T1000 (cell line): ENCODE data around the gene PRKAG1.

ENCODE experiments used
- DNase-seq: peaks from one replicate; lab custom pipeline; 2025; ENCODE audit warnings: mixed read lengths; lab: John Stamatoyannopoulos, UW

PRKAG1 gene

DNA sequence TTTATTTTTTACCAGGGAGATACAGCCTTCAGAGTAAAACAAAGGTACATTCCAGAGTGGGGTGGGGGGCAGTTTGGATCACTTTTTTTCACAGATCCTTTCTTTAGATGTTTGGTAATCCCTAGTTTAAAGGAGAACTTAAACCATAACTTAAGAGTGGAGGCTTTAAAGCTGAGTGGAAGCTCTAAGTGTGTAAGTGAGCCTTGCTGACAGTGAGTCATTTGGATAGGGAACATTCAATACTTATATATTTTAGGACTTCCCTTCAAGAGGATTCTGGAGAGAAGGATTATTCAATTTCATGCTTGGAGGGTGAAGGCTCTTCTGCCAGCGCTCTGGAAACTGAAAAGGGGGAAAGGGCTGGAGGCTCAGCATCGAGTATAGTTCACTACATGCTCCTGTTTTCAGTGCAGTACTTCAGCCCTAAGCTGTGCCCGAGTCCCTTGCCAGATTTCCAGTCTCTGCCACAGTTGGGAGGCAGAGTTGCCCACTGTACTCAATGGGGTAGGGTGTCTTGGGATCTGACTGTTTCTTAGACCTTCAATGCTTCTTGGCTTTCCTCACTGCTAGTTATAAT, 8.4 kb downstream of the PRKAG1 start:
- no peak for DNase-seq

GRCh38 chr12:49008943-49009342, 9.6 kb downstream of the PRKAG1 start:
- no peak for DNase-seq

GRCh38 chr12:49000346-49000745, 18.2 kb downstream of the PRKAG1 start:
- no peak for DNase-seq

DNA sequence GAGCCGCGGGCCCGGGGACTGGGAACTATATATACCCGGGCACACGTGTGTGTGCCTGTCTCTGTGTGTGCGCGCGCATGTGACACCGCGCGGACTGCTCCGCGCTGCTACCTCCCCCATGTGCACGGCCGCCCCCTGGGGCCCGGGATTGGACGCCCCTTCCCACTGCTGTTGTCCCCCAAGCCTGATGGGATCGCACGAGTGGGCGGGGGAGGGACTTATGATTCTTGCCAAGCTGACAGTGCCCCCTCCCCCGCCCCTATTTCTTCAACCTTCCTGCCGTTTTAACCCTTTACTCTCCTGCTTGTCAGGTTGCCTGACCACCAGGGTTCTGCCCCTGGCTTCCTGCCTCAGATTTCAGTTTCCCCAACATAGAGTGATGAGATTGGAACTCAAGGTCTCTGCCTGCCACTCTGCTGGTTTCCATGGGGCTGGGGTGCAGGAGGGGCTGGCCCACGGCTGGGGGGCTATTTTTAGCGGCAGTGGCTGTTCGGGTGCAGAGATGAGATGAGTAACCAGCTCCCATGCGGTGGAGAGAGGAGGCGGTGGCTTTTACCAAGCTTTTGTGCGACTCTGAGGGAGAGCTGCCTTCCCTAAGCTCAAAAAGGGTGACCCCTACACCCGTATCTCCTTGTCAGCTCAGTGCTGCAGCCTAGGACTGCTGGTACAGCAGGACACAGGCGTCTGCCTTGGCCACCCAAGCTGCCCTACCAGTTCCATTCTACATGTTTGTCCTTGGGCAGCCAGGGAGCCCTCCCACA, 19.0 kb downstream of the PRKAG1 start, which contains the start of gene DDN:
TSS of gene DDN (minus strand) at position 5 of the 761 bp plus-strand sequence. CDS start 88 bp downstream, outside the sequence.
- no peak for DNase-seq

- DNase-seq: no peak
These were observed 19.9 kb downstream of the PRKAG1 start for GRCh38 chr12:48998497-48999353.

DNA sequence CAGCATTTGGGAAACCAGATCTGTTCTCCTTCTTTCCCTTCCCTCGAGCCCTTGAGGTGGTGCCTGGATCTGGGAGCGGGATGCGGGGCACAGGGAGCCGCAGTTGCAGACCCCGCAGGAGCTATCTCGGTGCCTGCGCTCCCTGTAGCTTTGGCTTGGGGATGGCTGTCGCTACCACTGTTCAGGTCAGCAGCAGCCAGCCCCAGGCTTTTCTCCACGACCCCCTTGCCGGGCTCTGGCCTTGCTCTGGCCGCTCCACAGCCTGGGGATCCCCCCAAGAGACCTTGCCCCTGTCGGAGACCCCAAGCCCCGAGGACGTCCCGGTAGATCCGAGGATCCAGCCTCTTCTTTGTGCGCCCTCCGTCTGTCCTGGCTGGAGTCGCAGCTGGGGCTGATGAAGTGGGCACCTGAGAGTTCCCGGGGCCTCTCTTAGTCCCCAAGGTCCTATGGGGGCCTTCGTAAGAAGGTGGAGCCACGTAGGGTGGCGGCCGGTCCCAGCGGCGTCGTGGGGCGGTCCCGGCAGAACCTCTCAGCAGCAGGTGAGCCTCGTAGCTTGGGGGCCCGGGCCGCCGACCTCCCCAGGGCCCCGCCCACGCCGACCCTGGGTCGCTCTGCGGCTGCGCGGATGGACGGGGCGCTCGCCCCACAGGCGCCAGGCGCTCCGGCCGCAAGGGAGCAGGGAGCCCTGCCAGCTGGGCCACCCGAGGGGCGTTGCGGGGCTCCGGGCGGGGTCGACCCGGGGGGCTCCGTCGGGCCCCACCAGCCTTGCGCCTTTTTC, 20.7 kb downstream of the PRKAG1 start:
- no peak for DNase-seq

DNA sequence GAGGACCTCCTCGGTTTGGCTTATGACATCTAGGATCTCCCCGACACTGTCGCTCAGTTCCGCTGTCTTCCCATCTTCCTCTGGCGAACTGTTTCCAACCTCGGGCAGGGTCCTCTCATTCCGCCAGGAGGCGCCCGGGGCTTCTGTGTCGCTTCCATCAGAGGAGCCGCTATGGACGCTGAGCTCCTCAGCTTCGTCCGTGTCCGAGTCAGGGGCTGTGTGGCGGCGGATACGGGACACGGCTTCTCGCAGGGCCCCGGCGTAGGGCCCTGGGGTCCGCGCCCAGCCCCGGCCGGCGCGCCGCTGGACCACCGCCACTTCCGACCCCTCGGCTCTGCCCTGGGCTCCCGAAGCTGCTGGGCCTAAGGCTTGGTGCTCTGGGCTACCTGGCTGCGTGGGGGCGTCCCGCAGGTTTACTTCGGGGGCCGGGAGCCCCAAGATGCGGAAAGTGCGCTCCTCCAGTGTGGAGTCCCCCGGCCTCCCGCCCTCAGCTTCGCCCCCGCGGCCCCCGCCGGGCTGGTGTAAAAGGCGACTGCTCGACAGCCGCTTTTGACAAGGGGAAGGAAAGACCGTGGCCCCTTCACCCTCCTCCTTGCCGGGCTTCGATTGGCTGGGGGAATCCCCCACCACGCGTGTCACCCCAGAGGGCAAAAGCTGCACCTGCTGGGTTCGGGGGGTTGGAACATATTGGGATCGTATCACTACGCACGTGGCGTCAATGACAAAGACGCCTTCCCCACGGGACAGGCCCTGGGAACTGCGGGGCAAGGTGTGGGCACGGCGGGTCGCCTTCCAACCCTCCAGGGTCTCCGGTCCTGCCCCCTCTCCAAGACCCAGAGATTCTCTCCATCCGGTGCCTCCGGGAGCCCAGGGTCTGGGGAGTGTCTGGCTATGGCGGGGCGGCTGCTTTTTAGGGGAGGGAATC, 21.5 kb downstream of the PRKAG1 start:
- DNase-seq: no peak

GRCh38 chr12:48995086-48995879, 23.3 kb downstream of the PRKAG1 start:
- DNase-seq: peak; percentile 79

DNA sequence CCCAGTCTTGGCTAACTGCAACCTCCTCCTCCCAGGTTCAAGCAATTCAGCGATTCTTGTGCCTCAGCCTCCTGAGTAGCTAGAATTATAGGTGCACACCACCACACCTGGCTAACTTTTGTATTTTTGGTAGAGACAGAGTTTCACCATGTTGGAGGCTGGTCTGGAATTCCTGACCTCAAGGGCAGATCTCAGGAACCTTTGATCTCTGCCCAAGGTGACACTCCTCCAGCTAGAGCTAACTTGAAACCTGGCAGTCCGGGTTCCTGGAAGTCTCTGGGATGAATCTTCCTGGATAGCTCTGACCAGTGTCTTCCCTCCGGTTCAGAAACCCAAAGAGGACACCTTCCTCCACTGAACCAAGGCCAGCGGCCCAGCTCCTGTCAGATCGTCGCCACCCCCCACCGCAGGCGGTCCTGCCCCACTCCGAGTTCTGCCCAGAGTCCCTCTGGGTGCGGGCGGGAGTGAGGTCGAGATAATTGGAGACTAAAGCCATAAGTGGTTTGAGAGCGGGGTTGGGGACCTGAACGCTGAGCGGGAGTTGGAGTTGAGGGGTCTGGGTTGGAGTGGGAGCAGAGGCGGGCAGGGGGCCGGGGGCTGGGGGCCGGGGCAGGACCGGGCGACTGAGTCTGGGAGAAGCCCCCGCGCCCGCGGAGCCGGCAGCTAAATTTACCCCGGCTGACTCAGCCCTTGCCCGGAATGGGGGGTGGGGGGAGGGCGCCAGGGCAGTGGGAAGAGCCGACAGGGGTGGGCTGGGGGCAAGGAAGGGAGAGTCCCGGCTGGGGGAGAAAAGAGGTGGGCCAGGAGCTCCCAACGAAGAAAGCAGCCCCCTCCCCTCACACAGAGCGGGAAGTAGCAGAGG, 24.1 kb downstream of the PRKAG1 start:
- DNase-seq: no peak

DNA sequence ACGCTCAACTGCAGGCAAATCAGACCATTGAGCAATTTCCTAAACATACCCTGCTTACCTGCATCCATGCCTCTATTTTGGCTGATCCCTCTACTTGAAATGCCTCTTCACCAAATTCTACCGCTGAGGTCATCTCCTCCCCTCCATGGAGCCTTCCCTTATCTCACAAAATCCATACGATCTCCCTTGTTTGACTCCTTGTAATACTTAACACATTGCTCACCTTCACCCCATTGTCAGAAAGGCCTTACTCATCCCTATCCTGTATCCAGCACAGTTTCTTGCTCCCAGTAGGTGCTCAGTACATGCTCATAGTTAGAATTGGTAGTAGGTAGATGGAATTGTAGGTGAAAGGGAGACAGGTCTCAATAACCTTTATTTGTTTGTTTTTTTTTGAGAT, 24.8 kb downstream of the PRKAG1 start:
- no peak for DNase-seq

GRCh38 chr12:48991247-48992050, 27.1 kb downstream of the PRKAG1 start:
- no peak for DNase-seq

GRCh38 chr12:48990552-48990951, 28.0 kb downstream of the PRKAG1 start:
- no peak for DNase-seq

- DNase-seq: peak; percentile 70
These were observed 30.4 kb downstream of the PRKAG1 start for GRCh38 chr12:48988030-48988649.

DNA sequence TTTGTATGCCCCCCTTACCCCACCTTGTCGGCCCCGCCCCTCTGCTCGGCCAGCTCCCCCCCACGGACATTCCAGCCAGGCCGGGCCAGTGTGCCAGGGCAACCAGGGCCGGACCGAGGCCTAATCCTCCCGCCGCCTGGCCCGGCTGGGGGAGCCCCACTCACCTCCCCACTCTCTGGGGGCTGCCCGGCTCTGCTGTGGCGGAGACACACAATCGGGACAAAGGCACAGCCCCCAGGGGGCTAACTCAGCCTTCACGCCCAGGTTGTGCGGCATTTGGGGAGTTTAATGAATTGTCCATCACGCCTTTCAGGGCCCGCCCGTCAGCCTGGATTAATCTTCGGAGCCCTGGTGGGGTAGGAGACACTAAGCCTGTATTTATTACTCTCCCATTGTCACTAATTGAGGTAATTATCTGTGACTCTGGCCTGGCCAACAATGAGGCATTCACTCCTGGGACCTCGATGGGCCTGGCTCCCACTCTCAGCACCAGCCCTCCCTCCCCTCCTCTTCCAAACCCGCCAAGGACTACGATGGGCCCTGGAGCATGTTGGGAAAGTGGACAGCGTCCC, 31.8 kb downstream of the PRKAG1 start:
- no peak for DNase-seq

GRCh38 chr12:48985901-48986300, 32.7 kb downstream of the PRKAG1 start:
- DNase-seq: no peak

GRCh38 chr12:48985475-48985897, 33.1 kb downstream of the PRKAG1 start:
- no peak for DNase-seq

- DNase-seq: no peak
These were observed 36.0 kb downstream of the PRKAG1 start for GRCh38 chr12:48982397-48983080.
